ENCODE data around the gene ANKRD50. TPM values are rescaled to one million over a fixed set of nuclear protein-coding genes. Genes with fewer than 3 reads are reported as not detected.

The ANKRD50 gene
- total and polyA plus RNA-seq, 5 donors from 2014 or later = 0.07 to 0.39 (median 0.17) TPM; not detected in 2

GRCh38 chr4:124631760-124632159 is 80.8 kb downstream of the ANKRD50 start:
- no peak overlapping the region for H3K27ac Mint-ChIP-seq
- ATAC-seq (ENCODE audit: low read depth in 2 of 2) (no peak), DNase-seq (no peak)
- Histone ChIP-seq H3K27me3 (ENCODE audit: control insufficient read depth, insufficient read depth, low read length) (no peaks in the 10 kb centered on the region), H3K36me3 (ENCODE audit: control insufficient read depth, insufficient read depth, low read length) (no peaks in the 10 kb centered on the region), H3K4me3 (ENCODE audit: low read depth, low read length) (no peak overlapping the region), H3K27ac (ENCODE audit: insufficient read depth, low read length, poor library complexity, severe bottlenecking) (no peak overlapping the region), H3K4me1 (ENCODE audit: control insufficient read depth, insufficient read depth, low read length, poor library complexity, severe bottlenecking) (no peaks in the 10 kb centered on the region), H3K9me3 (ENCODE audit: control insufficient read depth in 2 of 2, low read length in 2 of 2) (no peaks in the 10 kb centered on the region)
- no peak overlapping the region for H3K4me3 Mint-ChIP-seq
- H3K36me3 Mint-ChIP-seq = no peaks in the 10 kb centered on the region
- H3K9me3 Mint-ChIP-seq = peaks cover 0 to 10% (median 0%) of the 10 kb centered on the region in 7 donors
- no peaks in the 10 kb centered on the region for H3K4me1 Mint-ChIP-seq
- no peaks in the 10 kb centered on the region for H3K27me3 Mint-ChIP-seq

DNA sequence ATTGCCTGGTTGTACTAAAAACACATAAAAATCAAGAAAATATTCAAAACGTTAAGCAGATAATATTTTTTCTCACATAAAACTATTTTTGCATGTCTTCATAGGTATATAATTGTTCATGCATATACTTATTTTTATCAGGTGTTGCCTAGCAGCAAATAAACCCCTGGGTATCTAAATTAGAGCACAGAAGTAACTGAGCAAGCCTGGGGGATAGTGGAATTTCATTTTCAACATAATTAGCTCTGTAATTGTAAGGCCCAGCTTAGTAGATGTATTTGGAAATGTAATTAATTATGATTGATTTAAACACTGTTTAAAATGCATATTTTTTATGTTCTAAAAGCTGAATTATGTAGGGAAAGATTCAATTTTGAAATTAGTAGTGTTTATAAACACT is 82.9 kb downstream of the ANKRD50 start:
- H3K27me3 Mint-ChIP-seq = no peaks in the 10 kb centered on the region
- H3K4me3 Mint-ChIP-seq = no peak overlapping the region
- no peak overlapping the region for H3K27ac Mint-ChIP-seq

More for the DNA sequence above, 82.9 kb downstream of the ANKRD50 start:
- Histone ChIP-seq H3K27ac (ENCODE audit: insufficient read depth, low read length, poor library complexity, severe bottlenecking) (no peak overlapping the region), H3K36me3 (ENCODE audit: control insufficient read depth, insufficient read depth, low read length) (no peaks in the 10 kb centered on the region), H3K4me3 (ENCODE audit: low read depth, low read length) (no peak overlapping the region), H3K9me3 (ENCODE audit: control insufficient read depth in 2 of 2, low read length in 2 of 2) (no peaks in the 10 kb centered on the region), H3K4me1 (ENCODE audit: control insufficient read depth, insufficient read depth, low read length, poor library complexity, severe bottlenecking) (no peaks in the 10 kb centered on the region), H3K27me3 (ENCODE audit: control insufficient read depth, insufficient read depth, low read length) (no peaks in the 10 kb centered on the region)
- ATAC-seq (ENCODE audit: low read depth in 2 of 2) (no peak), DNase-seq (no peak)
- no peaks in the 10 kb centered on the region for H3K4me1 Mint-ChIP-seq
- H3K9me3 Mint-ChIP-seq = peaks cover 0 to 11% (median 0%) of the 10 kb centered on the region in 7 donors
- no peaks in the 10 kb centered on the region for H3K36me3 Mint-ChIP-seq
